Left ventricle myocardium superior (tissue), 1 donor: Measurements from ENCODE around the gene TRIM56. TPM values are rescaled to one million over a fixed set of nuclear protein-coding genes. Genes with fewer than 3 reads are reported as not detected.
"Not testable (repeated sequence)": the region's sequence is repeated elsewhere in the genome, so short reads cannot be mapped to it uniquely, and the experiment has no call there.

Experiments used
- ATAC-seq: fragments of 200-7000 bp; cut with Tn5 transposase; one replicate; pipeline ENCODE4 v1.9.1; 2020; ENCODE audit warnings: mild to moderate bottlenecking, moderate library complexity
- DNase-seq: peaks from one replicate; pipeline ENCODE4 v3.0.0-alpha.2; 2020
- intact Hi-C: fragments of 100-400 bp; cut with micrococcal nuclease; formaldehyde crosslinking; loops from one replicate; pipeline ENCODE4 v1.11.0; 2022
- total RNA-seq: library from RNA; stranded (reverse); fragmentation: NEBNext Ultra II Directional; extraction: Animal tissue kit (Norgen Biotek cat#: 25700); gene quantifications from one replicate; pipeline ENCODE4 v1.2.1, GENCODE V29; 2021
- donor health status: DM: no; HTN: yes; CAD: no; lungs with severe emphysema.

TRIM56 gene
- total RNA-seq, 1 donor from 2014 or later: 16.6 TPM

- DNase-seq: peak; percentile 35
- intact Hi-C loops: loop anchor here (10.0 kb wide), 1 partner anchor 57 kb away; no protein-coding TSS in a partner anchor
- ATAC-seq: no peak
Observed at GRCh38 chr7:101087334-101088068, 2.2 kb downstream of the TRIM56 start.

- ATAC-seq (no peak), DNase-seq (no peak)
- intact Hi-C loops: loop anchor here (10.0 kb wide), 1 partner anchor 57 kb away; no protein-coding TSS in a partner anchor
Observed at GRCh38 chr7:101088069-101088425, 2.8 kb downstream of the TRIM56 start.

- intact Hi-C loops: loop anchor here (10.0 kb wide), 1 partner anchor 56 kb away; no protein-coding TSS in a partner anchor
- ATAC-seq: no peak
- no peak for DNase-seq
Observed at GRCh38 chr7:101088858-101089529, 3.7 kb downstream of the TRIM56 start.

GRCh38 chr7:101089876-101090275 is 4.6 kb downstream of the TRIM56 start:
- ATAC-seq: no peak
- intact Hi-C loops: loop anchor here (10.0 kb wide), 1 partner anchor 55 kb away; no protein-coding TSS in a partner anchor
- no peak for DNase-seq

GRCh38 chr7:101092266-101092905 is 7.1 kb downstream of the TRIM56 start:
- ATAC-seq, DNase-seq, intact Hi-C loops: not testable (repeated sequence)

- DNase-seq: no peak
- intact Hi-C loops: no loop called here
- ATAC-seq: no peak
Observed at GRCh38 chr7:101093906-101094305, 8.6 kb downstream of the TRIM56 start.

GRCh38 chr7:101094376-101094775 is 9.1 kb downstream of the TRIM56 start:
- no peak for ATAC-seq
- intact Hi-C loops: no loop called here
- no peak for DNase-seq

GRCh38 chr7:101094791-101095375 is 9.6 kb downstream of the TRIM56 start:
- DNase-seq (peak; percentile 55), ATAC-seq (peak; percentile 63)
- intact Hi-C loops: no loop called here

- intact Hi-C loops: no loop called here
- no peak for DNase-seq
- no peak for ATAC-seq
Observed at GRCh38 chr7:101096331-101096956, 11.2 kb downstream of the TRIM56 start.

GRCh38 chr7:101096957-101097347 is 11.7 kb downstream of the TRIM56 start:
- no peak for DNase-seq
- intact Hi-C loops: no loop called here
- ATAC-seq: no peak

- DNase-seq (no peak), ATAC-seq (no peak)
- intact Hi-C loops: no loop called here
Observed at GRCh38 chr7:101097561-101097960, 12.3 kb downstream of the TRIM56 start.

- intact Hi-C loops: no loop called here
- peak; percentile 97 for ATAC-seq
- peak; percentile 92 for DNase-seq
Observed at GRCh38 chr7:101099969-101100781, 14.9 kb downstream of the TRIM56 start.

GRCh38 chr7:101100858-101101847 is 15.9 kb downstream of the TRIM56 start:
- DNase-seq (peak; percentile 28), ATAC-seq (no peak)
- intact Hi-C loops: no loop called here

GRCh38 chr7:101102026-101102425 is 16.7 kb downstream of the TRIM56 start:
- no peak for ATAC-seq
- intact Hi-C loops: no loop called here

GRCh38 chr7:101103701-101104100 is 18.4 kb downstream of the TRIM56 start:
- DNase-seq, intact Hi-C loops, ATAC-seq: not testable (repeated sequence)

More at GRCh38 chr7:101102026-101102425, 16.7 kb downstream of the TRIM56 start:
- DNase-seq: no peak

GRCh38 chr7:101104193-101104713 is 19.0 kb downstream of the TRIM56 start:
- no peak for ATAC-seq
- intact Hi-C loops: no loop called here
- no peak for DNase-seq

GRCh38 chr7:101104799-101105198 is 19.5 kb downstream of the TRIM56 start:
- no peak for DNase-seq
- intact Hi-C loops: no loop called here

More at GRCh38 chr7:101104799-101105198, 19.5 kb downstream of the TRIM56 start:
- no peak for ATAC-seq
